Cardiac septum (tissue), 1 donor: ENCODE results near the gene DNAH8. TPM values are rescaled to one million over a fixed set of nuclear protein-coding genes. Genes with fewer than 3 reads are reported as not detected.

Experiments used
- DNase-seq: peaks from one replicate; pipeline ENCODE4 v3.0.0-alpha.2; 2020; ENCODE audit warnings: low spot score
- intact Hi-C: fragments of 100-400 bp; cut with DNase I; formaldehyde crosslinking; loops from one replicate; pipeline ENCODE4 v1.14.0; 2022
- total RNA-seq: library from RNA; stranded (reverse); fragmentation: NEBNext Ultra II Directional; extraction: Animal tissue kit (Norgen Biotek cat#: 25700); gene quantifications from one replicate; pipeline ENCODE4 v1.2.1, GENCODE V29; 2021
- donor health status: DM: no; HTN: no; CAD: no.

The DNAH8 gene
- total RNA-seq, 1 donor from 2014 or later, result 0.03 TPM

GRCh38 chr6:38985839-38986238 is 270.7 kb downstream of the DNAH8 start:
- intact Hi-C loops, result no loop called here
- DNase-seq, result no peak

DNA sequence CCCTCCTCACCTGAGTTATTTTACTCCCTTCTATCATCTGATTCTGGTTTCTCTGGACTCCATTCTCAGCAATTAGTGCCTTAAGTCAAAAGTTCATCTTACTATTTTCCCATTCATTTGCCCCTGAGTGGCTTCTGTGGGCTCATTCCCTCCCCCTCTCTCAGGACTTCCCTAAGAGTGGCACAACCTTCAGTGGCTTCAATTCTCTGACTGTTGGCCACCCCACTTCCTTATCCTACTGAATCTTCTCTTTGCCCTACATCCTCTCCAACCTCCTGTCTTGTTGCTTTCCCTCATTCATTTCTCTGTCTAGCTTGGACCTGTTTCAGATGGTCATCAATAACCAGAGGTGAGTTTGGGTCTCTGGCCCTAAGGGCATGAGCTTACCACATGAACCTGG is 272.4 kb downstream of the DNAH8 start:
- intact Hi-C loops, result no loop called here
- DNase-seq, result no peak

DNA sequence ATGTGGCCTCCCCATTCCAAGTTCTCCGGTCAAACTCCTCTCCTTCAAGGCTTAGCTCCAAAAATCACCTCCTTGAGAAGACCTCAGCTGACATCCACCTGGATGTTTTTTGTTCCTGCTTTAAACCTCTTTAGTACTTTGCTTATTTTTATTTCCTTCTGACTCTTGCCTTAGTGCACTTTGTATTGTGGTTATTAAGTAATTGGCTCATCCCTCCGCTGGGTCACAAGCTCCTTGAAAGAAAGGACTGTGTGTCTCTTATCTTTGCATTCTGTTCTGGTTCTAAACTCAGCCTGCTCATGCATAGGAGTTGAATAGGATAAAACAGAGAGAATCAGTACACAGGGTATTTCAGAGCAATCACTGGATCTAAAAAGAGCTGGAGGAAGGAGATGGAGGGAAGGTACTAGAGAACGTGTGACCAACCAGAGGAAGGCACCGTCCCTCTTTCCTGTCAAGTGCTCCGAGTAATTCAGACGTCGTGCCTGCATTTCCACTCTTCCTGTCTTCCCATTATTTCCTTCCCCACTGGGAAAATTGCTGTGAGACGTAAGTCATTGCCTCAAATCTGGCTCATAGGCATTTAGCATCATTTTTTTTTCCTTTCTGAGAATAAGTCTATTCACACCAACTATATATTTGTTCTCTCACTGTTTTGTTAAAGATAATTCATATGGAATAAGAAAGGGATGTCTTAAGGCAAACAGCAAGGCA is 273.8 kb downstream of the DNAH8 start:
- DNase-seq, result no peak
- intact Hi-C loops, result no loop called here

DNA sequence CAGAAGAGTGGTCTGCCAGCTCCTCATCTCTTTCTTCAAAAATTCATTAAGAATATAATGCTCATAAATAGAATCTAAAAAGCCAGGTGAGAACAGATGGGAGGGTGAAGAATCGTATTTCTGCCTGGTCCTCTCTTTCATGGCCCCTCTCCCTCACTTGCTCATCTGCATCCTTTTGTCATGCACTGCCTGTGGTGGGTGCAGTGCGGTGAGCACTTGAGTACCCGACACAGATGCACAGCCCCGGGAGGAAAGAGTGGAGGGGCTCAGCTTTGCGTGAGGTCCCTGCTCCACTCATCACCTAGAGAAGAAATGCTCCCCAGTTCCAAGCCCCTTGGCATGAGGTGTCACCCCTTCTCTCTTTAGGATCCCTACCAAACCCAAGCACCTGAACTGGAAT is 275.4 kb downstream of the DNAH8 start:
- intact Hi-C loops, result no loop called here
- no peak for DNase-seq

- DNase-seq, result no peak
- intact Hi-C loops, result no loop called here
Observed at GRCh38 chr6:38996676-38997075, 281.6 kb downstream of the DNAH8 start.

- no peak for DNase-seq
- intact Hi-C loops, result no loop called here
Observed at GRCh38 chr6:38997128-38997761, 282.1 kb downstream of the DNAH8 start.

GRCh38 chr6:39003072-39003471 is 288.0 kb downstream of the DNAH8 start:
- intact Hi-C loops, result no loop called here
- DNase-seq, result no peak

GRCh38 chr6:39003492-39003891 is 288.4 kb downstream of the DNAH8 start:
- intact Hi-C loops, result no loop called here
- no peak for DNase-seq

GRCh38 chr6:39004801-39005200 is 289.7 kb downstream of the DNAH8 start:
- DNase-seq, result no peak
- intact Hi-C loops, result no loop called here

- no peak for DNase-seq
- intact Hi-C loops, result no loop called here
Observed at GRCh38 chr6:39005774-39006173, 290.7 kb downstream of the DNAH8 start.

GRCh38 chr6:39007575-39007974 is 292.5 kb downstream of the DNAH8 start:
- intact Hi-C loops, result no loop called here
- DNase-seq, result no peak

DNA sequence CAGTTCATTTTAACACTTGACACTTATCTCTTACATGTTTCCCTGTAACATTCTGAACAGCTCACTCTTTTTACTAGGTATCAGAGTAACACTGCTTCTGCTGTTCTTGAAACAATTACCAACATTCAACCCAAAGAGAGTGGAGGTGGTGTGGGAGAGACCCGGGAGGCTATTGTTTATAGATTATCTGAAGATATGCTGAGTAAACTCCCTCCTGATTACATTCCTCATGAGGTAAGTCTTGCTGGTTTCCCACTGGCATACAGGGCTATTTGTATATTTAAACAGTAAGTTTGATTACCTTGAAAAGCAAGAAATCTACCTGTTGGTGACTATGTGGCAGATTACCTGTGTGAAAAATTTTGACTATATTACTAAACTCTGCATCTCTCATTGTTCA is 293.6 kb downstream of the DNAH8 start:
- intact Hi-C loops, result no loop called here
- DNase-seq, result no peak

DNA sequence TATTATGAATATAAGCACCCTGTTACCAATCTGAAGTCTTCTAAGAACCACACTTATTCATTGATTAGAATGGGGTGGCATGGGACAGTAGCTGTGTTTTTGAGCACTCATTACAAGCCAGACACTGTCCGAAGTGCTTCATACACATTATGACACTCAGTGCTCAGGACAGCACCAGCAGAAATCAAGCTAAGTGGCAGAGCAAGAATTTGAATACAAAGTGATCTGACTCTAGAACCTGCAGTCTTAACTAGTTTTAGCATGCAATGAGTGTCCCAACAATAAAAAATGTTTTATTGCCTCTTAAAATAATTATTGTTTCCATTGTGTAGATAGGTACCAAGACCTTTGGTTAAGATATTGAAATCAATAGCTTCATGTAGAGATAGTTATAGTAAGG is 294.4 kb downstream of the DNAH8 start:
- intact Hi-C loops, result no loop called here
- DNase-seq, result no peak

GRCh38 chr6:39016839-39017546 is 301.9 kb downstream of the DNAH8 start:
- intact Hi-C loops, result no loop called here
- no peak for DNase-seq

- no peak for DNase-seq
- intact Hi-C loops, result no loop called here
Observed at GRCh38 chr6:39017547-39017880, 302.4 kb downstream of the DNAH8 start.

GRCh38 chr6:39018103-39018502 is 303.0 kb downstream of the DNAH8 start:
- intact Hi-C loops, result no loop called here
- DNase-seq, result no peak

DNA sequence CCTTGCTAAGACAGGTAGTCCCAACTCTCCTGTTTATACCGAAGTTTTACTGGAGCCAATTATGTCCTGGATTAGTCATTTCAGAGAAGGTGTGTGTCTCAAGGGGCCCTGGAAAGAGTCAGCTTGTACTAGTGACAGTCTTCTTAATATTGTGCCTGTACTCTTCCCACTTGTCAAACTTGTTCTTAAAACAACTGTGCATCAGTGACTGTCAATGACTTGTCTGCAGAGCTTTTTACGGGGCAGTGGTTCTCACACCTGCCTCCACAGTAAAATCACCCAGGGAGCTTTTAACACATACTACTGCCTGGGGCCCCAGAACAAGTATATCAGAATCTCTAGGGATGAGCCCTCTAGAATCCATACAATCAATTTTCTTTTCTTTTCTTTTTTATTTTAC is 305.0 kb downstream of the DNAH8 start:
- DNase-seq, result no peak
- intact Hi-C loops, result no loop called here

- intact Hi-C loops, result no loop called here
Observed at GRCh38 chr6:39021041-39021440, 305.9 kb downstream of the DNAH8 start.

DNA sequence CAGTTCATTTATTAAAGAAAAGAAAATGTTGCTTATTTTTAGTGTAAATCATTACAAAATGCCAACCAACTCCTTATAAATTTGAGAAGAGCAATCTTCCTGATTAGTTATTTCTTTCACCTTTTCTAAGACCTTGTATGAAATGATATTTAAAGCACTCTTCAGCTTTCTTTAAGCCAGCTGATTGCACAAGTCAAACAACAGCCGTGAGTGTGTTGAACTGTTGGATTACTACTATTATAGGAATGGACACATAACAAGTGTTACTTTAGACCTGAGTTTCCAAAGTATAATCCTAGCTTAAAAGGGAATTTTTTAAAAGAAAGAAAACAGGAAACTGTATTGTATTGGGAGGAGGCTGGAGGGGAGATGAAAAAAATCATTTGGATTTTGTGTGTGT is 306.7 kb downstream of the DNAH8 start:
- intact Hi-C loops, result no loop called here
- DNase-seq, result no peak

More at GRCh38 chr6:39021041-39021440, 305.9 kb downstream of the DNAH8 start:
- no peak for DNase-seq

- DNase-seq, result no peak
Observed at GRCh38 chr6:39026175-39026574, 311.1 kb downstream of the DNAH8 start.

More at GRCh38 chr6:39026175-39026574, 311.1 kb downstream of the DNAH8 start:
- intact Hi-C loops, result no loop called here
